ENCODE data around the gene INTS3.
A peak's percentile ranks its signal among the peaks of the same experiment; 100 is the strongest.

INTS3 gene, protein sequence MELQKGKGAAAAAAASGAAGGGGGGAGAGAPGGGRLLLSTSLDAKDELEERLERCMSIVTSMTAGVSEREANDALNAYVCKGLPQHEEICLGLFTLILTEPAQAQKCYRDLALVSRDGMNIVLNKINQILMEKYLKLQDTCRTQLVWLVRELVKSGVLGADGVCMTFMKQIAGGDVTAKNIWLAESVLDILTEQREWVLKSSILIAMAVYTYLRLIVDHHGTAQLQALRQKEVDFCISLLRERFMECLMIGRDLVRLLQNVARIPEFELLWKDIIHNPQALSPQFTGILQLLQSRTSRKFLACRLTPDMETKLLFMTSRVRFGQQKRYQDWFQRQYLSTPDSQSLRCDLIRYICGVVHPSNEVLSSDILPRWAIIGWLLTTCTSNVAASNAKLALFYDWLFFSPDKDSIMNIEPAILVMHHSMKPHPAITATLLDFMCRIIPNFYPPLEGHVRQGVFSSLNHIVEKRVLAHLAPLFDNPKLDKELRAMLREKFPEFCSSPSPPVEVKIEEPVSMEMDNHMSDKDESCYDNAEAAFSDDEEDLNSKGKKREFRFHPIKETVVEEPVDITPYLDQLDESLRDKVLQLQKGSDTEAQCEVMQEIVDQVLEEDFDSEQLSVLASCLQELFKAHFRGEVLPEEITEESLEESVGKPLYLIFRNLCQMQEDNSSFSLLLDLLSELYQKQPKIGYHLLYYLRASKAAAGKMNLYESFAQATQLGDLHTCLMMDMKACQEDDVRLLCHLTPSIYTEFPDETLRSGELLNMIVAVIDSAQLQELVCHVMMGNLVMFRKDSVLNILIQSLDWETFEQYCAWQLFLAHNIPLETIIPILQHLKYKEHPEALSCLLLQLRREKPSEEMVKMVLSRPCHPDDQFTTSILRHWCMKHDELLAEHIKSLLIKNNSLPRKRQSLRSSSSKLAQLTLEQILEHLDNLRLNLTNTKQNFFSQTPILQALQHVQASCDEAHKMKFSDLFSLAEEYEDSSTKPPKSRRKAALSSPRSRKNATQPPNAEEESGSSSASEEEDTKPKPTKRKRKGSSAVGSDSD

GRCh38 chr1:153727463-153728304, at the start of gene INTS3:
Gene INTS3 (plus strand): TSS chr1:153728050. CDS start chr1:153728635, 585 bp downstream.
- DNase-seq, result peak; percentile 98

DNA sequence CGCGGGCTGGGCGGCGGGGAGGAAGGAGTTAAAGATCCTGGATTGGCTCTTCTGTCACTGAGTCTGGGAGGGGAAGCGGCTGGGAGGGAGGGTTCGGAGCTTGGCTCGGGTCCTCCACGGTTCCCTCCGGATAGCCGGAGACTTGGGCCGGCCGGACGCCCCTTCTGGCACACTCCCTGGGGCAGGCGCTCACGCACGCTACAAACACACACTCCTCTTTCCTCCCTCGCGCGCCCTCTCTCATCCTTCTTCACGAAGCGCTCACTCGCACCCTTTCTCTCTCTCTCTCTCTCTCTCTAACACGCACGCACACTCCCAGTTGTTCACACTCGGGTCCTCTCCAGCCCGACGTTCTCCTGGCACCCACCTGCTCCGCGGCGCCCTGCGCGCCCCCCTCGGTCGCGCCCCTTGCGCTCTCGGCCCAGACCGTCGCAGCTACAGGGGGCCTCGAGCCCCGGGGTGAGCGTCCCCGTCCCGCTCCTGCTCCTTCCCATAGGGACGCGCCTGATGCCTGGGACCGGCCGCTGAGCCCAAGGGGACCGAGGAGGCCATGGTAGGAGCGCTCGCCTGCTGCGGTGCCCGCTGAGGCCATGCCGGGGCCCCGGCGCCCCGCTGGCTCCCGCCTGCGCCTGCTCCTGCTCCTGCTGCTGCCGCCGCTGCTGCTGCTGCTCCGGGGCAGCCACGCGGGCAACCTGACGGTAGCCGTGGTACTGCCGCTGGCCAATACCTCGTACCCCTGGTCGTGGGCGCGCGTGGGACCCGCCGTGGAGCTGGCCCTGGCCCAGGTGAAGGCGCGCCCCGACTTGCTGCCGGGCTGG, 49.1 kb upstream of the INTS3 start, which contains the start of gene NPR1:
Gene NPR1, plus strand, starts transcription at position 170 of the 818 bp plus-strand sequence. Its CDS starts 421 bp downstream, at position 591.
- peak; percentile 23 for DNase-seq

DNA sequence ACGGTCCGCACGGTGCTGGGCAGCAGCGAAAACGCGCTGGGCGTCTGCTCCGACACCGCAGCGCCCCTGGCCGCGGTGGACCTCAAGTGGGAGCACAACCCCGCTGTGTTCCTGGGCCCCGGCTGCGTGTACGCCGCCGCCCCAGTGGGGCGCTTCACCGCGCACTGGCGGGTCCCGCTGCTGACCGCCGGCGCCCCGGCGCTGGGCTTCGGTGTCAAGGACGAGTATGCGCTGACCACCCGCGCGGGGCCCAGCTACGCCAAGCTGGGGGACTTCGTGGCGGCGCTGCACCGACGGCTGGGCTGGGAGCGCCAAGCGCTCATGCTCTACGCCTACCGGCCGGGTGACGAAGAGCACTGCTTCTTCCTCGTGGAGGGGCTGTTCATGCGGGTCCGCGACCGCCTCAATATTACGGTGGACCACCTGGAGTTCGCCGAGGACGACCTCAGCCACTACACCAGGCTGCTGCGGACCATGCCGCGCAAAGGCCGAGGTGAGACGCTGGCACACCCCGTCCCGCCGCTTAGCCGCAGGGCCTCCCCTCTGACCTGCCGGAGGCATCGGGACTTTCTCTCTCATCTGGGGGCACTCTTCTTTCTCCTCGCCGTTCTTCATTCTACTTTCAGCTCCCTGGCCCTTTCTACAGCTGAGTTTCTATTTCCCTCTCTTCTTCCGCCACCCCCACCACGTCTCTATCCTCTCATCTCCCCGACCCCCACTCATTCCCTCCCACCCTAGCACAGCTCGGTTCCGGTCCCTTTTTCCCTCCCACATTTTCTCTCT, 48.3 kb upstream of the INTS3 start:
- no peak for DNase-seq

GRCh38 chr1:153680120-153680403, 47.8 kb upstream of the INTS3 start:
- no peak for DNase-seq

DNA sequence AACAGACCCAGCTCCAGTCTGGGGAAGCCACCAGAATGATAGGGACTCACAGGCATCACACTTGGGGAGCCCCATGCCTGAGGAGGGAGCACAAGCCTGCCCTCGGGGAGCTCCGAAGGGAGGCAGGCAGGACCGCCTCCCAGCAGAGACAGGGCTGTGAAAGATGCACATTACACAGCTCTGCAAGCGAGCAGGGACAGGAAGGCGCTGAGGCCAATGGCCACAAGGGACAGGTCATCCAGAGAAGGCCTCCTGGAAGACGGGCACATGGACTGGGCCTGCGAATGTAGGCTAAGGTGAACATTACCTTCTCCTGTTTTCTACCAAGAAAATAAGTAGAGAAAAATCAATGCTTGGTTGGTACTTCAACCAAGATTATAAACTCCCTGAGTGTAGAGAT, 45.1 kb upstream of the INTS3 start:
- no peak for DNase-seq

GRCh38 chr1:153683854-153684253, 44.0 kb upstream of the INTS3 start:
- no peak for DNase-seq

DNA sequence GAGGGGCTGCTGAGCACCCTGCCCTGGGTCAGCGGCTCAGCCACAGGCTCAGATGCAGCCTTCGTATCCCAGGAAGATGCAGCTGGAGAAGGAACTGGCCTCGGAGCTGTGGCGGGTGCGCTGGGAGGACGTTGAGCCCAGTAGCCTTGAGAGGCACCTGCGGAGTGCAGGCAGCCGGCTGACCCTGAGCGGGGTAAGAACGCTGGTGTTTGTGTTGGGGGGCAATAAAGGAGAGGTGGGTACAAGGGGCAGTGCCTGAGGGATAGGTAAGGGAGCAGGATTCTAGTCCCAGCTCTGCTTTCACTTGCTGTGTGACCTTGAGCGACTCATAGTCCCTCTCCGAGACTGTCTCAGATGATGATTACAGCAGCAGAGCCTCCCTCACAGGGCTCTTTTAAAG, 43.0 kb upstream of the INTS3 start:
- DNase-seq, result no peak

- no peak for DNase-seq
These were observed 42.1 kb upstream of the INTS3 start for GRCh38 chr1:153685544-153686340.

DNA sequence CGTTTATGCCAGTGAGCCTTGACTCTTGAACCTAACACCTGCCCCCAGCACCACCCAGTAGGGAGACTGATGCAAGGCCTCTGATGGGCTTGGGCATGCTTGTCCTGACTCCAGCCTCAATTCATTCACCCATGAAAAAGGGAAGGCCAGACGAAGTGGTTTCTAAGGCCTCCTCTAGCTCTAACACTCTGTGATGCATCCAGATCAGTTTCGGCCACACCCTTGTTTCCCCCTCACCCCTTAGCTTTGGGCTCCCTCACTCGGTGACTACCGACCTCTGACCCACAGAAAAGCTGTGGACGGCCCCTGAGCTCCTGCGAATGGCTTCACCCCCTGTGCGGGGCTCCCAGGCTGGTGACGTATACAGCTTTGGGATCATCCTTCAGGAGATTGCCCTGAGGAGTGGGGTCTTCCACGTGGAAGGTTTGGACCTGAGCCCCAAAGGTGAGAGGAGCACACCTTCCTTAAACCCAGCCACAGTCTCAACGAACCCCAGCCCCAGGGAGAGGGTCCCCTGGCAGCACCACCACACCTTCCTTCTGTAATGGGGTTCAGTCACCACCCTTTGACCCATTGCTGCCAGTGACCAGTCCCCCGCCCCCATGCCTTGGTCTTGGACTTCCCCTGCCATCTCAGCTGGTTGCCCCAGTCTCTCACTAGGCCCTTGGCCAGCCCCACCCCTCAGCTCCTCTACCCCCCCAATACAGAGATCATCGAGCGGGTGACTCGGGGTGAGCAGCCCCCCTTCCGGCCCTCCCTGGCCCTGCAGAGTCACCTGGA, 40.3 kb upstream of the INTS3 start:
- no peak for DNase-seq

- DNase-seq, result no peak
These were observed 39.6 kb upstream of the INTS3 start for GRCh38 chr1:153688276-153688675.

GRCh38 chr1:153688736-153689328, 39.0 kb upstream of the INTS3 start:
- DNase-seq, result no peak

DNA sequence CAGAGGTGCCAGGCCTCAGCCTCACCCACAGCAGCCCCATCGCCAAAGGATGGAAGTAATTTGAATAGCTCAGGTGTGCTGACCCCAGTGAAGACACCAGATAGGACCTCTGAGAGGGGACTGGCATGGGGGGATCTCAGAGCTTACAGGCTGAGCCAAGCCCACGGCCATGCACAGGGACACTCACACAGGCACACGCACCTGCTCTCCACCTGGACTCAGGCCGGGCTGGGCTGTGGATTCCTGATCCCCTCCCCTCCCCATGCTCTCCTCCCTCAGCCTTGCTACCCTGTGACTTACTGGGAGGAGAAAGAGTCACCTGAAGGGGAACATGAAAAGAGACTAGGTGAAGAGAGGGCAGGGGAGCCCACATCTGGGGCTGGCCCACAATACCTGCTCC, 34.4 kb upstream of the INTS3 start:
- DNase-seq, result no peak

GRCh38 chr1:153696741-153697140, 31.1 kb upstream of the INTS3 start:
- no peak for DNase-seq

GRCh38 chr1:153697191-153698019, 30.4 kb upstream of the INTS3 start:
- no peak for DNase-seq

DNA sequence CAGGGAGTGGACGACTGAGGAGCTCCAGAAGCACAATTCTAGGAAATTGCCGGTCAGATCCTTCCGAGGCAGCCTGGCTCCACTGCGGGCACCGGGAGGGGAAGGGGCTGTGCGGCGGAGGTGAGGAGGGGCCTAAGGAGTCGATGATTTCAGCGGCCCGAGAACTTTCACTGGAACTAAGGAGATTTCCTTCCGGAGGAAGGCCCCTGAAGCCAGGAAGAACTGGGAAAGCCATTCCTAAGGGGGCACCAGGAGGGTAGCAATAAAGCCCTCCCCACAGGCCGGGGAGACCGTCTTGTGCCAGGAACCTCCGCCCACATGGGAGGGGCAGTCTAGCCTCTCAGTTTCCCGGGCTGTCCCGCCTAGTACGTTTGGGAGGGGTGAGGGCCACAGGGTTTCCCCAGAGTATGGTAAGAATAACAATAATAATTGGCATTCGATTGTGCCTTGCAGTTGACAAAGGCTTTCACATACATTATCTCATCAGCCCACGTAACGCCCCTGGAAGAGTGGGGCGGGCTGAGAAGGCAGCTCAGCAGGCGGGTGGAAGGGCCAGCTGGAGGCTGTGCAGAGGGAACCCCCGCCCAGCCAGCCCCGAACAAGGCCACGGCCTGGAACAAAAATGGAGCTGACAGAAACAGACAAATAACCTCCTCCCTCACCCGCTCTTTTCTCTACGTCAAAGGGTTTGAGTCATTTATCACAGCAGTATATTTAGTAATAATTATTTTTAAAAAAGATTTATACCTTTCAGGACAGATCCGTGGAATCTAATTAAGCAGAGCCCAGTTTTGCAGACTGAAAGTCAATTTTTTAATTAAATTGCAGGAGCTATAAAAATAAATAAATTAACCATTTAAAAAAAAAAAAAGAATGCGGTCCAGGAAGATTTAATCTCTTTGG, 29.6 kb upstream of the INTS3 start:
- DNase-seq, result no peak

DNA sequence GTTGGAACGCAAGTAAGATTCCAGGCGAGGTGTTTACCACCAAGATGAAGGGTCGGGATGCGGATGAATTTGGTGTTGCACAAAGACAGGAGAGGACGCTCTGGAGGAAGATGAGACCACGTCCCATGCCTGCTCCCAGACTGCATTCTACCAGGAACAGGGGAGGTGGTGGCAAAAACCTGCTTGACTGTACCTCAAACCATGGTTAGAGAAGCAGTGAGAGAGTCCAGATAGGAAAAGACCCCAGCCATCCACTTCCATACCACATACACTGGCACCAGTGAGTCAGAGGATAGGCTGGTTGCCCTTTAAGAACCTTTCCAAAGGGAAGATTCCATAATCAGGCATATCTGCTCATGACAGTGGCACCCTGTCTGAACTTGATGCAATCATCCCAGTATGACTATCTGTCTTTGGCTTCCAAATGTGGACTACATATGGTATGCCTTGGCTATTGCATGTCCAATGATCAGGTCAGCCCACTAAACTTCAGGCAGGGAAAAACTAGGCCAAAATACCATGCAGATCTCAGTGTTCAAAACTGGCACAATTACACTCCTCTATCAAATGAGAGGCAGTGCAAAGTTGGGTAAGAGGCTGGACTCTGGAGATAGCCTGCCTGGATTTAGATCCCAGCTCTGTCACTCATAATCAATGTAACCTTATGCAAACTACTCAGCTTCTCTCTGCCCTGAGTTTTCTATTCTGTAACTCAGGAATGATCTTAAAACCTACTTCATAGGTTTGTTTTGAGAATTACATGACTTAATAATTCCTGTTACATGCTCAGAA, 28.7 kb upstream of the INTS3 start:
- DNase-seq, result no peak
